ENCODE data around the gene IQCH.
A peak's percentile ranks its signal among the peaks of the same experiment; 100 is the strongest.

The IQCH gene

GRCh38 chr15:67303490-67304363, 49.1 kb downstream of the IQCH start:
- DNase-seq (ENCODE audit: low spot score), result peak; percentile 46

GRCh38 chr15:67304778-67305177, 50.2 kb downstream of the IQCH start:
- DNase-seq (ENCODE audit: low spot score), result no peak

DNA sequence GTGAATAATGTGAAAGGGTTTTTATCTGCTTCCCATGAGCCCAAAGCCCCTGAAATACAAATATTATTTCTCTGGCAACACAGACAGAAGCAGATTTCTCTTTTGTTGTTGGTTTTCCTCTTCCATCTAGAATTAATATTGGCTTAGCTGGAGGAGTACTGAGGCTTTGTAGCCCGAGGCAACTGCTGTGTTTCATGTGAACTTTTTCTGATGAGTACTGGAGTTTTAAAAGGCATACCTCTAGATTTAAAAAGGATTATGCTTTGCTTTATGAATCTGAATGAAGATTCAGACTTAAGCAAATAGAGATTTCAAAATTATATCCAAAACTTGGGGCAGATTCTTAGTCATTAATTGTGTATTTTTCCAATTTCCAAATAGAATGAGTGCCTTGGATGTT, 50.9 kb downstream of the IQCH start:
- no peak for DNase-seq (ENCODE audit: low spot score)

- no peak for DNase-seq (ENCODE audit: low spot score)
These were observed 52.6 kb downstream of the IQCH start for GRCh38 chr15:67307156-67307555.

- DNase-seq (ENCODE audit: low spot score), result no peak
These were observed 53.5 kb downstream of the IQCH start for GRCh38 chr15:67307889-67308597.

DNA sequence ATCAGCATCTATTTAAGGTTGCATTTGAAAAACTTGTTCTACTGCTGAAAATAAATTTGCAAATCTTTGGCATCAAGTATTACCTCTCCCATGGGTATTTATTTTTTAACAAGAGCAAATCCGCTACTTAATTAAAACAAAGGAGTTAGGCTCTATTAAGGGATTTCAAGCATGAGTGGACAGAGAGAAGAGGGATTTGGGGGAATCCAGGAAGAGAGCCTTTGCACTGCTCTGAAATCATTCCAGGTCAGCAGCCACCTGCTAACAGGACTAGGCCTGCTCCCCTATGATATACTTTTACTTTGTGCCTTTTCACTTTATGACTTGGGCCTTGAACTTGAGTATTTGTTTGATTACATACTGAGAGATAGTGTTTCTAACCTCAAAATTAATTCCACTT, 57.1 kb downstream of the IQCH start:
- DNase-seq (ENCODE audit: low spot score), result no peak

DNA sequence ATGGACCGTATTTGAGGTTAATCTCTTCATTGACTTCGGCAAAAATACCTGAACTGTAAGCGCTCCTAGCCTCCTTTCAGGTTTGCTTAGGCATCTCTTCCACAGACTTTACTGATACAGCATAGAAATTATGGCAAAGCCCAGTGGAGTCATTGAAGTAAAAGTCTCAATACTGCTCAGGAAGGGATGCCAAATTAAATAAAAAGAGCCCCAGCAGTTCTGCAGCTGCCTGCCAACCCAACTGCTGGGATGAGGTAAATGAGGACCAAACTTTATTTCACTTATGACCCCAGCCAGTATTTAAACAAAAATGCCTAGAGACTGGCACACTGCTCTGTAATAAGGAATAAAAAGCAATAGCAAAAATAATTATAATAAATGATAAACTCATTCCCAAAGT, 65.4 kb downstream of the IQCH start:
- DNase-seq (ENCODE audit: low spot score), result no peak

GRCh38 chr15:67321352-67321751, 66.8 kb downstream of the IQCH start:
- no peak for DNase-seq (ENCODE audit: low spot score)

GRCh38 chr15:67322481-67322880, 67.9 kb downstream of the IQCH start:
- no peak for DNase-seq (ENCODE audit: low spot score)

DNA sequence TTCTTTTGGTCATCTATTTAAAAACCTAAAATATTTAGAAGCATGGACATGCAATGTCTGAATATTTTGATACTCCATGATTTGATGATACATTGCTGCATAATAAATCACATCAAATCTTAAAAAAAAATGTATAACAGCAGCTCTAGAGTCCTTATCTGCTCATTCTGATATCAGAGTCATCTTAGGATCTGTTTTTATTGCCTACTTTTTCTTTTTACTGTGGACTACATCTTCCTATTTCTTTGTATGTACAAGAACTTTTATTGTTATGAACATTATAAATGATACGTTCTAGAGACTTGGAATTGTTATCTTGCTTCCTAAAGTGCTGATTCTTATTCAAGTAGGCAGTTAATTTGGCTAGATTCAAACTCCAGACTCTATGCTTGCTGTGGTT, 72.7 kb downstream of the IQCH start:
- DNase-seq (ENCODE audit: low spot score), result no peak

DNA sequence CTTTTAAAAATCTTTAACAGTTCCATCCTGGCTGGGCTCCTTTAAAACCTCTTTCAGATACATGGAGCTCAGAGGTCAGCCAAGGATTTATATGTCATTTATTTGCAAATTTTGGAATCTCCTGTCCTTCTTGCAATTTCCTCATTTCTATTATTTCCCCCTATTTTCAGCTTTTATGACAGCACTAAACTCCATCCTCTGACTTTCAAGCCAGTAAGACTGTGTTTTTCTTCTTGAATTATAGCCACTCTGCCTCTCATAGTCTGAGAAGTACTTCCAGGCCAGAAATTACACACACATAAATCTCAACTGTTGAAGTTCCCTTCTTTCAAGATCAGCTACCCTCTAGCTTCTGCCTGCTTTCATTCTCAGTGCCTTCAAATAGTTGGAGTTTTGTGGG, 73.2 kb downstream of the IQCH start:
- DNase-seq (ENCODE audit: low spot score), result no peak

- DNase-seq (ENCODE audit: low spot score), result no peak
These were observed 75.6 kb downstream of the IQCH start for GRCh38 chr15:67329984-67330733.

DNA sequence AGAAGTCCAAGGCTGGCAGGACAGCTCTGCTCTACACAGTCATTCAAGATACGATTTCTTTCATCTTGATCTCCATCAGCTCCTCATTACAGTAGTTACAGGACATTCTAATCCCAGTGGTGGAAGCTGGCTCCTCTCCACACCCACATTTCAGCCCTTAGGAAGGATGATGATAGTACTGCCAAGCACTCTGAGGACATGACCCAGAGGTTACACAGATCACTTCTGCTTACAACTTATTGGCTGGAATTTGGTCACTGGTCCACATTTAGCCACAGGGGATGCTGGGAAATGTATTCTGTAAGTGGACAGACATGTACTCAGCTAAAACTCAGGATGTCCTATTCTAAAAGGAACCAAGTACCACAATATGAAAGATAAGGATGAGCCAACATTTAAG, 77.1 kb downstream of the IQCH start:
- DNase-seq (ENCODE audit: low spot score), result peak; percentile 12

DNA sequence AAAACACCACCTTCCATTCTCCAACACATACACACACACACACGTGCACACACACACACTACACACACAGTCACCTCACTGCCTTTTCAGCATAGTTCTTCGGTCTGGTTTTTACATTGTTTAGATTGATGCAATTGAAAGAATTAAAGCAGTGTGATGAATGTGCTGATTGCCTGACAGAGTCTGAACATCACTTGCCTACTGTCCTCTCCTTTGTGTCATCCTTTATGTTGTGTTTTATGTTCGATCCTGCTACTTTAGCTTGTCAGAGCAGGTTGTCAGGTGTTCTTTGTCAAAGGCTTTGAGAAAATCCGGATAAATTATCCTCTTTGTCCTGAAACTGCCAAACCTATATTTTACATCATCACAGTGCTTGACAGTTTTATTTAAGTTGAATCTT, 80.4 kb downstream of the IQCH start:
- no peak for DNase-seq (ENCODE audit: low spot score)

GRCh38 chr15:67335534-67336222, 81.1 kb downstream of the IQCH start:
- DNase-seq (ENCODE audit: low spot score), result no peak

DNA sequence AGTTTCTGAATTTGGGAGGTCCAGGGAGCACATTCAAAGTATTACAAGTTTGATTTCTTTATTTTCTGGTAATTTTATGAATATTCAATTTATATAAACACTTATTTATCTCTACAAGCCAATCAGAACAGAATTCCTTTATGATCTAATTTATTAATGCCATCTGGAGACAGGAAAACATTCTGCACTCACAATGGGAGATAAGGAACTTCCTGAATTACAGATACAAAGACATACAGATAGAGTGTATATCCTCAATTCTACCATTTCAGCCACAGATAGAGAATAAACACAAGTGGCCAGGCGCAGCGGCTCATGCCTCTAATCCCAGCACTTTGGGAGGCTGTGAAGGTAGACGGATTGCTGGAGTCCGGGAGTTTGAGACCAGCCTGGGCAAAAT, 86.0 kb downstream of the IQCH start:
- DNase-seq (ENCODE audit: low spot score), result no peak

- no peak for DNase-seq (ENCODE audit: low spot score)
These were observed 87.0 kb downstream of the IQCH start for GRCh38 chr15:67341539-67341938.

- DNase-seq (ENCODE audit: low spot score), result no peak
These were observed 88.6 kb downstream of the IQCH start for GRCh38 chr15:67343206-67343605.

DNA sequence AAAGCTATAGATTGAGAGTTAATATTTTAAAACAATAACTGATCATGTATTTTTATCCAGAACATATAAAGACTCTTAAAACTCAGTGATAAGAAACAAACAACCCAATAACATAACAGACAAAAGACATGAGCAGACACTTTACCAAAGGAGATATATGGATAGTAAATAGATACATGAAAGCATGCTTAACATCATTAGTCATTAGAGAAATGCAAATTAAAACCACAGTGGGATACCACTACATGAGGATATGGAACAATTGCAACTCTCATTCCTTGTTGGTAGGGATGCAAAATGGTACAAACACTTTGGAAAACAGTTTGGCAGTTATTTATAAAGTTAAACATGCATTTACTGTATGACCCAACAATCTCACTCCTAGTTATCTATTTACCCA, 95.0 kb downstream of the IQCH start:
- DNase-seq (ENCODE audit: low spot score), result no peak

GRCh38 chr15:67350042-67350441, 95.5 kb downstream of the IQCH start:
- no peak for DNase-seq (ENCODE audit: low spot score)

DNA sequence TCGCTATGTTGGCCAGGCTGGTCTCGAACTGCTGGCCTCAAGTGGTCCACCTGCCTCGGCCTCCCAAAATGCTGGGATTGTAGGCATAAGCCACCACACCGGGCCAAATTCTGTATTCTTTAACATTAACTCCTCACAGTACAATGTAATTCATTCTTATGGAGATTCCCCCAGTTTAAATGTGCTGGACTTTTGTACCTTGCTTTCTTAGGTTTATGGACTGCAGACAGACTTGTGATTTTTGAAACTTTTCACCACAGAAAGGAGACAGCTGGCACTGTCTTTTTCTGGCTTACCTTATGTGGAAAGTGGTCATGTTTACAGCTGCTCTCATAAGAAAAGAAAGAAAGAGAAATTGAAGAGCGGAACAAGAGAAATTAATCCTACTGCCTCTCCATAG, 103.8 kb downstream of the IQCH start:
- no peak for DNase-seq (ENCODE audit: low spot score)

DNA sequence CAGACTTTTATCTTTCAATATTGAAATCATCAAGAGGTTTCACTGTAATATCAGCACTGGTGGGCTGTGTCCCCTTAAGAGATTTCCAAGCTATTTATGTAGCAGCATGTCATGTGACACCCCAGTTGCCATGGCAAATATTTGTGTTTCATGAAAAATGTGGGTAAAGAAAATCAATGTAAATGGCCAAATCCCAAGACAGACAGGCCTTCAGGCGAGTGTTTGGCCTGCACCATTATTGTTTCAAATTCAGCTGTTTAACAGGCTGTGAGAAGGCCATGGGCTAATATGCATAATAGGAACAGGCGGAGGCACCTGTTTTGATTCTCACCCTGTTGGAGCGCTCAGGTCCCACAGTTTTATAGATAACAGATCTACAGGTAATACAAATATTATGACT, 104.2 kb downstream of the IQCH start:
- no peak for DNase-seq (ENCODE audit: low spot score)

Data from RKO (cell line).